ENCODE data around the gene STAM. TPM values are rescaled to one million over a fixed set of nuclear protein-coding genes. Genes with fewer than 3 reads are reported as not detected.

Gene STAM
- total RNA-seq, 1 experiment from 2014 or later, result 29.3 TPM

DNA sequence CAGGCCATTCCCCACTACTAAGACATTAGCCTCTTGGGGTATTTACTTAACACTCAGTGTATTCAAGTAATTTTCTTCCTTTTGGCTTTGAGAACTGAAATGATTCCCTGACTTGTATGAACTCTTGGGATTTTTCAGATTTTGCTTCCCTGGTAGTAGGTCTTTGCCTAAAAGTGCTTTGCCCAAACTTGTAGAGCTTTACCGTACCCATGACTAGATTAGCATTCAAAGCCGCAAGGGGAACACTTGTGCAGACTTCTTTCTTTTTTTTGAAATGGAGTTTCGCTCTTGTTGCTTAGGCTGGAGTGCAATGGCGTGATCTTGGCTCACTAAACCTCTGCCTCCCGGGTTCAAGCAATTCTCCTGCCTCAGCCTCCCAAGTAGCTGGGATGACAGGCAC, 6.1 kb upstream of the STAM start:
- H3K4me1 ChIP-seq (ENCODE audit: insufficient read depth, low read length), result no peaks in the 10 kb centered on the region
- Mint-ChIP-seq H3K4me3 (no peak overlapping the region), H3K27ac (no peak overlapping the region), H3K36me3 (ENCODE audit: insufficient read depth in 1 of 3, low read depth in 3 of 3) (no peaks in the 10 kb centered on the region), H3K27me3 (ENCODE audit: low read depth) (no peaks in the 10 kb centered on the region), H3K4me1 (0 out of 4 replicates have a peak, but pooled peaks cover 0 to 3% of the 10 kb centered on the region in 2 experiments), H3K9me3 (no peaks in the 10 kb centered on the region)
- H3K79me2 ChIP-seq (ENCODE audit: insufficient read depth, low read length), result no peaks in the 10 kb centered on the region
- no peak overlapping the region for H3K4me2 ChIP-seq (ENCODE audit: insufficient read depth, insufficient read length, low read length)
- DNase-seq, result no peak
- no peak overlapping the region for H4K91ac ChIP-seq (ENCODE audit: insufficient read length, low read depth, low read length)
- no peak overlapping the region for H3K56ac ChIP-seq (ENCODE audit: insufficient read length, low read depth, low read length)
- no peak overlapping the region for H3K27ac ChIP-seq (ENCODE audit: insufficient read length, low read depth, low read length)
- no peaks in the 10 kb centered on the region for H4K20me1 ChIP-seq (ENCODE audit: control insufficient read depth, insufficient read depth, insufficient read length)
- WGBS (ENCODE audit: extremely low coverage, insufficient read length, low lambda C conversion rate), result no CpG with 5 or more reads among the region's 5 CpGs
- no peak overlapping the region for H4K5ac ChIP-seq (ENCODE audit: insufficient read length, low read depth, low read length)
- H2BK15ac ChIP-seq (ENCODE audit: low read depth, low read length), result no peak overlapping the region
- no peak overlapping the region for H3K18ac ChIP-seq (ENCODE audit: insufficient read length, low read depth, low read length)
- no peak overlapping the region for H2BK5ac ChIP-seq (ENCODE audit: insufficient read length, low read length)
- no peak for TF ChIP-seq CTCF (conservative IDR thresholded peaks at IDR 0.05)
- H2BK20ac ChIP-seq (ENCODE audit: low read depth, low read length, poor library complexity, severe bottlenecking), result no peak overlapping the region
- no peak overlapping the region for H2AFZ ChIP-seq (ENCODE audit: low read length)
- H3K14ac ChIP-seq (ENCODE audit: insufficient read depth, low read length), result no peak overlapping the region
- H3K9me3 ChIP-seq (ENCODE audit: control insufficient read depth, low read depth, low read length), result no peaks in the 10 kb centered on the region
- no peak overlapping the region for H3T11ph ChIP-seq (ENCODE audit: low read length)
- no peak overlapping the region for H3K23ac ChIP-seq (ENCODE audit: insufficient read length, low read depth, low read length)
- H3K23me2 ChIP-seq (ENCODE audit: insufficient read length, low read depth, low read length, poor library complexity, severe bottlenecking), result no peaks in the 10 kb centered on the region
- H3K4ac ChIP-seq (ENCODE audit: low read depth, low read length), result no peak overlapping the region
- H2AK5ac ChIP-seq (ENCODE audit: insufficient read length, low read length), result no peak overlapping the region
- no peak overlapping the region for H3K9ac ChIP-seq (ENCODE audit: extremely low read depth, insufficient read length, low read length)
- H2BK12ac ChIP-seq (ENCODE audit: insufficient read length, low read depth, low read length), result no peak overlapping the region
- no peak overlapping the region for H4K8ac ChIP-seq (replicated peaks; ENCODE audit: insufficient read length, low read depth, low read length)
- peaks cover 2% of the 10 kb centered on the region for H3K79me1 ChIP-seq (ENCODE audit: insufficient read depth, low read depth, low read length, poor library complexity, severe bottlenecking)
- H3K27me3 ChIP-seq (ENCODE audit: insufficient read depth, low read length), result no peaks in the 10 kb centered on the region
- H2BK120ac ChIP-seq (ENCODE audit: low read depth, low read length, poor library complexity, severe bottlenecking), result no peak overlapping the region

All from H9 (cell line).